Measurements from ENCODE around the gene B3GALNT2.

DNA sequence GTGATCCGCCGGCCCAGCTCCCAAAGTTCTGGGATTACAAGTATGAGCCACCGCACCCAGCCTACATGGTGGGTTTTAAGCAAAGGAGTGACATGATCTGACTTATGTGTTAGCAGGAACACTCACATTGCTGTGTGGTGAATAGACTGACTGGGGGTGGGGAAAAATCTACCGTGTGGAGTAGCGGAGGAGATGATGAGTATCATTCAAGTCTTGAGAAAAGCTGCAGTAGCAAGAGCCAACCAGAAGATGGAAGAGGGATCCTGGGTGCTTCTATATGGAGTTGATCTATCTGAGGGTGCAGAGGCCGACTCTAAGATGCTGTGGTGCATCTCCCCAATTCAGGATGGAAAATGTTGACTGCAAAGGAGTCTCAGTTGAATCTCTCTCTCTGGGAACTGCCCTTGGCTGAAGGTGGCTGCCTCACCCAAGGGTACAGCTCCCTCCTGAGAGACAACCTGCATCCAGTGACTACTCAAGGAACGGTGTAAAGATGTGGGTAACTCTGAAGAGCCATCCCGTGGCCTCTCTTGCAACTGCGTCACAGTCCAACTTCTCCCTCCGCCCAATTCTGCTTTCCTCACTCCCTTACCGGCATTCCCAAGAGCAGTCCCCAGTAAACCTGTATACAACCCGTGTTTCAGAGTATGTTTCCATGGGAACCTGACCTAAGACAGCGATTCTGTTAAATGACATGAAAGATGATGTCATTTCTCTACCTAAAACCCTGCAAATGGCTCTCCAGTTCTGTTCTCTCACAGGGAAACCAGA is 7.4 kb upstream of the B3GALNT2 start:
- no peak for TF ChIP-seq POLR2A (IDR thresholded peaks at IDR 0.05)
- TF ChIP-seq, protein P1, sequence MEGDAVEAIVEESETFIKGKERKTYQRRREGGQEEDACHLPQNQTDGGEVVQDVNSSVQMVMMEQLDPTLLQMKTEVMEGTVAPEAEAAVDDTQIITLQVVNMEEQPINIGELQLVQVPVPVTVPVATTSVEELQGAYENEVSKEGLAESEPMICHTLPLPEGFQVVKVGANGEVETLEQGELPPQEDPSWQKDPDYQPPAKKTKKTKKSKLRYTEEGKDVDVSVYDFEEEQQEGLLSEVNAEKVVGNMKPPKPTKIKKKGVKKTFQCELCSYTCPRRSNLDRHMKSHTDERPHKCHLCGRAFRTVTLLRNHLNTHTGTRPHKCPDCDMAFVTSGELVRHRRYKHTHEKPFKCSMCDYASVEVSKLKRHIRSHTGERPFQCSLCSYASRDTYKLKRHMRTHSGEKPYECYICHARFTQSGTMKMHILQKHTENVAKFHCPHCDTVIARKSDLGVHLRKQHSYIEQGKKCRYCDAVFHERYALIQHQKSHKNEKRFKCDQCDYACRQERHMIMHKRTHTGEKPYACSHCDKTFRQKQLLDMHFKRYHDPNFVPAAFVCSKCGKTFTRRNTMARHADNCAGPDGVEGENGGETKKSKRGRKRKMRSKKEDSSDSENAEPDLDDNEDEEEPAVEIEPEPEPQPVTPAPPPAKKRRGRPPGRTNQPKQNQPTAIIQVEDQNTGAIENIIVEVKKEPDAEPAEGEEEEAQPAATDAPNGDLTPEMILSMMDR (IDR thresholded peaks at IDR 0.05) = no peak
- no peak for TF ChIP-seq EP300 (IDR thresholded peaks at IDR 0.05)
